Right kidney (tissue), 1 donor: ENCODE data around the gene RNPS1.
"Not testable (repeated sequence)": the region's sequence is repeated elsewhere in the genome, so short reads cannot be mapped to it uniquely, and the experiment has no call there.

ENCODE experiments used
- DNase-seq: peaks from one replicate; pipeline ENCODE4 v3.0.0-alpha.2; 2016

Gene RNPS1

DNA sequence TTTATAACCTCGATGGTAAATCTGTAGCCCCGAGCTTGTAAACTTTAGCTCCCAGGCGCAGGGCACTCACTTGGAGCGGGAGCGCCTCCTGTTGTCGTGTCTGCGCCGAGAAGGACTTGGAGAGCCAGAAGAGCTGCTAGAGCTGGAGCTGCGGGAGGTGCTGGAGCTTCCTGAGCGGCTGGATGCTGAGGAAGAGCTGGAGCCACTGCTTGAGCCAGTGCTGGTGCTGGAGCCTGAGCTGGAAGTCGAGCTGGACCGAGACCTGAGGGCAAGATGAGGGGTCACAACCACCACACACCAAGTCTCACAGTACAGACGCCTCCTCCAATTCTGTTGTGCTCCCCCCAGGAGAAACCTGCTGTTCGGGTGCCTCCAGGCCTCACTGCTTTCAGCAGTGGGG lies 4.9 kb downstream of the RNPS1 start:
- DNase-seq = not testable (repeated sequence)

DNA sequence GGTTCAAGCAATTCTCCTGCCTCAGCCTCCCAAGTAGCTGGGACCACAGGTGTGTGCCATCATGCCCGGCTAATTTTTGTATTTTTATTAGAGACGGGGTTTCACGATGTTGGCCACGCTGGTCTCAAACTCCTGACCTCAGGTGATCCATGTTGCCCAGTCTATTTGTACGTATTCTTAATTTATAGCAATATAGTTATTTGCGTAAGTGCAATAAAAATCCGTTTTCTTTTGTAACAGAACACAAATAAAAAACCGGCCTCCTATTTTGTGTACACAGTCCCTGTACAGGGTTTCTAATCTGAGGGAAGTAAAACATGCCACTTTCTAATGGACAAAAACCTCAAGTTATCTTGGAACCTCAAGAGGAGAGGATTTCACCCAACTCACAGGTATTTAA lies 7.7 kb downstream of the RNPS1 start:
- no peak for DNase-seq

DNA sequence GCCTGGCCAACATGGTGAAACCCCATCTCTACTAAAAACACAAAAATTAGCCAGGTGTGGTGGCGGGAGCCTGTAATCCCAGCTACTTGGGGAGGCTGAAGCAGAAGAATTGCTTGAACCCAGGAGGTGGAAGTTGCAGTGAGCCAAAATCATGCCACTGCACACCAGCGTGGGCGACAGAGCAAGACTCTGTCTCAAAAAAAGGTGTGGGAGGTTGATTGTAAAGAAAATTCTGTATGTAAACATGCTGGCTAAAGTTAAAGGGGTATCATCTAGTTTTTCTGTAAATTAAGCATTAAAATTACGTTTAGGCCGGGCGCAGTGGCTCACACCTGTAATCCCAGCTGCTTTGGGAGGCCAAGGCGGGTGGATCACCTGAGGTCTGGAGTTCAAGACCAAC lies 9.4 kb downstream of the RNPS1 start:
- not testable (repeated sequence) for DNase-seq

DNA sequence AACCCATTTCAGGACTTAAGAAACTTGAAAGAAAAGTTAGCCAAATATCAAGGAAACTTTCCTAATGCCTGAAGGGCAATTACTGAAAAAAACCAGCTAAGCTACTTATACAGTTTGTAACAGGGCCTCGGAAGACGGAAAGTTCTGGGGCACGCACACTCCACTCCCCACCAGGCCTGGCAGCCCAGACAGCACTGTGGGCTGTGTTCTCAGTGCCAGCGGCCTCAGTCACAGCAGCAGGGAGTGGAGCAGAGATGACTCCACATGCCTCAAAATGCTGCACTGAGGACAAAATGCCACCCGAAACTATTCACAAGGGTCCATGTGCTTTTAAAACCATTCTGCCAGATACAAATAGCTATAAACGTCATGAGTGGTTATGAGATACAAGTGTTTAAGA lies 10.2 kb downstream of the RNPS1 start:
- DNase-seq = no peak

DNA sequence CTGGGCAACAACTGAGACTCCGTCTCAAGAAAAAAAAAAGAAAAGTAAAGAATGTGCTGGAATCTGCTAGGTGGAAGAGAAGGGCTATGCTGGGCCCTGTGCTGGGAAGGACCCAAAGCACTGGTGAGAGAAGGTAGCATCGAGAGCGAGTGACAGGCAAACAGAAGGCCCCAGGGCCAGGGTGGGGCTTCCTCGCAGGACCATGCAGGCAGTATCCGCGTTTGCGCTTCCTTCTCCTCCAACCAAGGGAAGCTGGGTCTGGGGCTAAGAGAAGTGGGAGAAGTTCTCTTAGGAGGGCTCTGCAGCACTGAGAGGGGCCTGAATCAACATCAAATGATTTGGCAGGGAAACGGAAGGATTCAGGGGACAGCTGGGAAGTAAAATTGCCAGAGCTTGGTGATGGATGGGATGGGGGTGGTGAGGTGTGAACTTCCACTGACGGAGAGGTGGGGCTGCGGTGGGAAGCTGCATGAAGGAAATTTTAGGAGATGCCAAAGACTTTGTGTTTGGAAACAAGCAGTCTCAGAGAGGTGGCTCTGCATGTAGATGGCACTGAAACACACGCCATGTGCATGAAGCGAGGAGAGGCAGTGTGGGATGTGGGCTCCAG lies 11.3 kb downstream of the RNPS1 start:
- DNase-seq = no peak

DNA sequence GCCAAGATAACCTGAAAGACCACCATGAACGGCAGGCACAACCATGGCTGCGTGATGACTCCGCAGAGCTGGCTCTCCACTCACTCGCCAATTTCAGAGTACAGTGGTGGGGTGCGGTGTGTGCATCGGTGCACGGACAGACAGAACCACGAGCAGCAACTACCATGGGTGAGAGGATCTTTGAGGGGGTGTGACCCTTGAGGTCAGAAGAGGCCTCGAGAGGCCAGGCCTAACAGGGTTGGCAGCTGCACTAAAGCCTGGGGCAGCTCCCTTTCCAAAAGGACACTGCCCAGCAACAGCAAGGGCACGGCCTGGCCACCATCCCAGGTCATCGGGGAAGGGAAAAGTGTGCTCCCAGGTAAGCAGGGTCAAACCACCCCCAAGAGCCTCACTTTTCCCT lies 14.6 kb downstream of the RNPS1 start:
- no peak for DNase-seq

DNA sequence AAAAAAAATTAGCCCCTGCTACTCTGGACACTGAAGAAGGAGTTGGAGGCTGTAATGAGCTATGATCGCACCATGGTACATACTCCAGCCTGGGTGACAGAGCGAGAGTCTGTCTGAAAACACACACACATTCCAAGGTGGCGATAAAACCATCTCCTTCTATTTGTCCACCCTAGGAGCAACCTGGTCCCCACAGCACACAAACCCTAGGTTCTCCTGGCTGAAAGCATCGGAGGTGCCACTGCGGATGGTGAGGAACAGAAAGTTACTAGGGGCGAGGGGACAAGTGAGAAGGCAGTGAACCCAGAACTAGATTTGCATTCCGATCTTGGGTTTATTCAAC lies 15.1 kb downstream of the RNPS1 start:
- no peak for DNase-seq

DNA sequence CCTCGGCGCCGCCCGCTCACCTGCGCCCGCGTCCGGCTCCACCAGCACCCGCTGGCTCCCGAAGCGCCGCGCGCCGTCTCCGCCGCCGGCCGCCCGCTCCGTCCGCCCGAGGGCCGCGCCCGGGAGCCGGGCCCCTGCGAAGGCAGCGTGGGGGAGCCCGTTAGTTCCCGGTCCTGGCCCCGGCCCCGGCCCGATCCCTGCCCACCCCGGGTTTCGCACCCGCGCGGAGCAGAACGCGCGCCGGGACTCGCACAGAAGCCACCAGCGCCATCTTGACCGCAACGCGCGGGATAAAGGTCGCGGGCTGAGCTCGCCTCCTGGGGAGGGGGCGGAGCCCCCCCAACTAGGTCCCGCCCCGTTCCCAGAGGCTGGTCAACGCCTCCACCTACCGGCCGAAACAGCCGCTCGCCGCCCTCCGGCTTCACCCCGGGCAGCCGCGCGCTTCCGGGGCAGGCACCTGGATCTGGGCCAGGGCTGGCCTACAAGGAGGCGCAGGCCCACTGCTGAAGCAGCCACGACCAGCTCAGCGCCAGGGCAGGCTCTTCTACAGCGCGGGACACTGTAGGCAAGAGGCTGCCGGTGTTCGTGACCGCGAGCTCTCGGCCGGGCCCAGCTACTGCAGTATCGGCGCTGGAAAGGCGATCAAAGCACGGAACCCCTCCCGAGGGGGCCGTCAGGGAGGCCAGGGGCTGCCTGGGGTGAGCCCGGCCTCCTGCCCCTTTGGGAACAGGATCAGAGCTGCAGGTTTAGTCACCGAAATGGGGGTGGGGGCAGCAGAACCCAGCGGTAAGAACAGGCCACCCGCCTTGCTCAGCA lies 16.4 kb downstream of the RNPS1 start, which contains the start of gene ECI1:
Gene ECI1, minus strand, starts transcription at position 292 of the 816 bp plus-strand sequence. Its CDS starts 21 bp downstream, at position 271.
- peak; percentile 91 for DNase-seq

DNA sequence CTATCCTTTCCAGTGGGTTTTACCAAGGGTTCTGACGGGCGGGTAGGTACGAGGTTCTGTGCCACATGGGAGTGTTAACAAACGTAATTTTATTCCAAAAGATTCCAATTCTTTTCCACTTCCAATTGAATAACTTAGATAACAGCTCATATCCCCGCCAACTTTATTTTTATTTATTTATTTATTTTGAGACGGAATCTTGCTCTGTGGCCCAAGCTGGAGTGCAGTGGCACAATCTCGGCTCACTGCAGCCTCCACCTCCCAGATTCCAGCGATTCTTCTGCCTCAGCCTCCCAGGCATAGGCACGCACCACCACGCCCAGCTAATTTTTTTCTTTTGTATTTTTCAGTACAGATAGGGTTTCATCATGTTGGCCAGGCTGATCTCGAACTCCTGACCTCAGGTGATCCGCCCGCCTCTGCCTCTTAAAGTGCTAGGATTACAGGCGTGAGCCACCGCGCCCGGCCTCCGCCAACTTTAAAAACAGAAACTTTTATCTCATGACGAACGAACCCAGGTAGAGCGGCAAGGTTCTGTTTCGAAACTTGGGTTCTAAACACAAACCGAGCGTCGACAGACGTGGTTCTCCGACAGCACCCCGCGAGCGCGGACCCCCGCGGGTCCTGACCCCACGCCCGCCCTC lies 17.2 kb downstream of the RNPS1 start:
- DNase-seq = no peak

DNA sequence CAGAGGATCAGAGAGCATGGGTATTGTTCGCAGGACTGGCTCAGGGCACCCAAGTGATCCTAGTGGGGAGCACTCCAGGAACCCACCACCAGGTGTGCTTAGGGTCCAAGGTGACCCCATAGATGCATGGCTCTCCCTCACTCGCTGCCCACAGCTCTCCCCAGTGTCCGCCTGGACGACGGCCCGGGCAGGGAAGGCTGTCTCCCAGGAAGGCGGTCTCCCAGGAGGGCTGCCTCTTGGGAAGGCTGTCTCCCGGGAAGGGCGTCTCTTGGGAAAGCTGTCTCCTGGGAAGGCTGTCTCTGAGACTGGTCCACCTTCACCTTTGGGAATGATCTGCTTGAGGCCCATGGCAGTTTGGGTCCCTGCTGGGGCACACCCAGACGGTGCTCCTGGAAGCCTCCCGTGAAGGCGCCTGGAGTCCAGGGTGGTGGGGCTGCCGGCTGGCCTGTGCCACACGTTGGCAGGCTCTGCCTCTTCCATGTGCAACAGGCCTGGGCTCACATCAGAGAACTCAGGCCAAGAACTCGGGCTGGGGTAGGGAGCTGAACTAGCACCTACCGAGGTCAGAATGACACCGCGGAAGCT lies 21.5 kb downstream of the RNPS1 start:
- no peak for DNase-seq

DNA sequence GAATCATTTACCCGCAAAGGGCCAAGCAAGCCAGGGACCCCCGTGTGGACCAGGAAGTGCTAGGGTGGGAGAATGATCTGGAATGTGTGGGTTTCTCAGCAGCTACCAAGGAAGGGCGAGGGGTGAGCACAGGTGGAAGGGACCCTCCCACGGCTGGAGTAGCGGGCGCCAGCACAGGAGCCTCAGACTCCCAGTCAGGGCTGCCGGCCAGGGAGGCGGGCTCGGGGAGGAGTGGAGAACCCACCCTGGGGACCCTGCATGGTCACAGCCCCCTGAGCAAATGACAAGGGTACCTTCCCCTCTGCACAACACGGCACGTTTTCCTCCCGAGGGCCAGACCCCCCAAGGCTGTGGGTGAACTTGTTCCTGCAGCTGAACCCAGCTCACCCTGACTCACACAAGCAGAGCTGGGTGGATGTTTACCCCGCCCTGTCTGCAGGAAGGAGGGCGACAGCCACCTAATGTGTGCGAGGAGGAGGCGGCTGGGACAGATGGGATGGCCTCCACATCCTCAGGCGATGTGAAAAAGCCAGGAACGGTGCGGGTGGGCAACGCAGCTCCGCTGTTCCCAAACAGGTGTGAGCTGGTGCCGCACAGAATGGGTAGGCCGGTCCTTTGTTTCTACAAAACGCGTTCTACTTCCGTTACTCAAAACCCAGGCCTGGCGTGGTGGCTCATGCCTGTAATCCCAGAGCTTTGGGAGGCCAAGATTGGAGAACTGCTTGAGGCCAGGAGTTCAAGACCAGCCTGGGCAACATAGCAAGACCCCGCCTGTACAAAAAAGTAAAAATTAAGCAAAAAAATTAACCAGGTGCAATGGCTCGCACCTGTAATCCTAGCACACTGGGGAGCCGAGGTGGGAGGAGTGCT lies 22.8 kb downstream of the RNPS1 start:
- no peak for DNase-seq

DNA sequence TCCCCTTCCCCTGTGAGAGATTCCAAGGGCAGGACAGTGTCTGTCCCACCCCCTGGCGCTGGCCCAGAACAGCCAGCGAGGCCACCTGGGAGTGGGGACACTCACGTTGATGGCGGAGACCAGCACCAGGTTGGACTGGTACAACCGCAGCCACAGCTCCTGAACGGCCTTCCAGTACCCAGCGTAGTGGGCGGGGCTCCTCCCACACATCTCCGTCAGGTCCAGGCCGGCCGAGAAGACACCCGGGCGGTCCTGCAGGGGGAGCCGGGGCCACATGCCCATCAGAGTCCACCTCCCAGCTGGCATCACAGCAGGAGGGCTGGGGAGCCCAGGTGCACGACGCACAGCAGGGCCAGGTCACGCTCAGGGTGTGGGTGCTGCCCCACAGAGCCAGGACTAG lies 23.6 kb downstream of the RNPS1 start:
- DNase-seq = no peak

DNA sequence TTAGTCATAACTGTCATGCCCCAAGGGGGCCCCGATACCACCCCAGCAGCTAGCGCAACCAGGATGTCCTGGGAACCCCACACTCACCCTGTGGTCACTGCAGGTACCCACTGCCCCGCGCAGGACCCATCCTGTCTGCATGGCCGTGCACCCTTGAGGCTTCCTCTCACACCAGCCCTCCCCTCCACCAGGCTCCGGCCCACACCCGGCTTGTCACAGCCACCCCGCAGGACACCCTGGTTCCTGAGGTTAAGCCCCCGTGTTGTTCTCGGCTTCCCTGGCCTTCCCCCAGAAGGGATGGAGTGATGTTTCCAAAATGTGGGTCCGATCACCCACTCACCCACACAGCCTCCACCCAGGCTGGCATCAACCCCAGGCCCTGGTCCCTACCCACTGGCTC lies 24.1 kb downstream of the RNPS1 start:
- no peak for DNase-seq

DNA sequence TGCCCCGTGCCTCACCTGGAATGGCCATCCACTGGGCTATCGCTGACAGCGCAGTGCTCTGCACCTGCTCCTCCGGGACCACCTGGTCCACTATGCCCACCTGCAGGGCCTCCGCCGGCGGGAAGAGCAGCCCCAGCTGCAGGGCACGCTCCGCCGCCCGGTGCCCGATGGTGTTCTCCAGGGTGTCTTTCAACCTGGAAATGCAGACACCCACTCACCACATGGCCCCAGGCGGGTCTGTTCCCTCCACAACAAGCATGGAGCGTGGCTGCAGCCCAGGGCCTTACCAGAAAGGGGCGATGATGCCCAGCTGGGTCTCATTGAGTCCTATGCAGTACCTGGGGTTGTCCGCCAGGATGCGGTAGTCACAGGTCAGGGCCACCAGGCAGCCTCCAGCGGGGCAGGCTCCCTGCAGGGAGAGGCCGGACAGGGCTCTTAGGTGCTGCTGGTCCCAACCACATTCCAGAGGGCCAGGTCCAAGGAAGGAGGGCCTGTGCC lies 24.8 kb downstream of the RNPS1 start:
- DNase-seq = no peak

DNA sequence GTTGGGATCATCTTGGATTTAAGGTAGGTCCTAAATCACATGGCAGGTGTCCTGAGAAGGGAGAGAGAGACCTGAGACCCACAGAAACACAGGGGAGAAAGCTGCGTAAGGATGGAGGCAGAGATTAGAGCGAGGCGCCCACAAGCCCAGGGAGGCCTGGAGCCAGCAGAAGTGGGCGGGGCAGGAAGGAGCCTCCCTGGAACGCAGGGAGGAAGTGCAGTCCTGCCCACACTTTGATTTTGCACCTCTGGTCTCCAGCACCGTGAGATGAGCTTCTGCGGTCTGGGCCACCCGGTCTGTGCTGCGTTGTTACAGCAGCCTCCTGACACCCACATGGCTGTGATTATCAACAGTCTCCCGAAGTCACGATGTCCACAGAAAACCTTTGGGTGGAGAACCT lies 25.3 kb downstream of the RNPS1 start:
- DNase-seq = no peak

DNA sequence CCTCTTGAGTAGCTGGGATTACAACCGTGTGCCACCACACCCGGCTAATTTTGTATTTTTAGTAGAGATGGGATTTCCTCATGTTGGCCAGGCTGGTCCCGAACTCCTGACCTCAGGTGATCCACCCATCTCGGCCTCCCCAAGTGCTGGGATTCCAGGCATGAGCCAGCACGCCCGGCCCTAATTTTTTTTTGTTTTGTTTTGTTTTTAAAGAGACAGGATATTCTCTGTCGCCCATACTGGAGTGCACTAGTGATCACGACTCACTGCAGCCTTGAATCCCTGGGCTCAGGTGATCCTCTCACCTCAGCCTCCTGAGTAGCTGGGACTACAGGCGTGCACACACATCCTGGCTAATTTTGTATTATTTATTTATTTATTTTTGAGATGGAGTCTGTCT lies 27.6 kb downstream of the RNPS1 start:
- DNase-seq = not testable (repeated sequence)

DNA sequence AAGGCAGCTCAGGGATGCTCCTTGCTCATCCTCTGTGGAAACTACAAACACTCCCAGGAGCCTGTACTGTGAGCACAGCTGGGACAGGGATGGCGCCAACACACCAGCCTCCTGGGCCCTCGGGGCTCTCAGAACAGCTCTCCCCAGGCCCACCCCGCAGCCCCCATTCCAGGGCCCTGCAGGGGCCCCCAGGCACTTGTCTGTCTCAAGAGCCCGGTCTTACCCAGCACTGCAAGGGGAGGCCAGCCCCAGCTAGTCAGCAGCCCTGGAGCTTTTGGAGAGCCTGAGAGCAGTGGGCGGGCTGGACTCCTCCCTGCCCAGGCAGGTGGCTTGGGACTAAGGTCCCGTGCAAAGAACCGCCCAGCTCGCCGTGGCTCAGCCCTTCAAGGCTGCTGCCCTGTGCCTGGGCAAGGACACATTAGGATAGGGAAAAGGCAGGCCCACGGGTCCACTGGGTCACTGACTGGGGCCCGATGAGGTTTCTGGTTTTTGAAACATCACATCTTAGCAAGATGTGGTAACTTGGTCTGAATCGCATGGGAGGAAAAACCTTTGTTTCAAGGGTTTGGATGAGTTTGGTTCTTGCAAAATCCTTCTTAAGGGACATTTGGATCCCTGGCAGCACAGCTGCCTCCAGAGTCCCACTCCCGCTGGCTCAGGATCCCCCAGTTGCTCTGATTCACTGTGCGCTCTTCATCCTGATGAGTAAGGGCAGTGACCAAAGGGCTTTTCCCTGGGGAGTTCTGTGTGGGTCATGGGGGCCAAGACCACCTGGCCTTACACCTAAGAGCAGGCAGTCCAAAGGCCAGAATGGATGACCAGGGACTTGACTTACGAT lies 28.9 kb downstream of the RNPS1 start:
- DNase-seq = no peak

DNA sequence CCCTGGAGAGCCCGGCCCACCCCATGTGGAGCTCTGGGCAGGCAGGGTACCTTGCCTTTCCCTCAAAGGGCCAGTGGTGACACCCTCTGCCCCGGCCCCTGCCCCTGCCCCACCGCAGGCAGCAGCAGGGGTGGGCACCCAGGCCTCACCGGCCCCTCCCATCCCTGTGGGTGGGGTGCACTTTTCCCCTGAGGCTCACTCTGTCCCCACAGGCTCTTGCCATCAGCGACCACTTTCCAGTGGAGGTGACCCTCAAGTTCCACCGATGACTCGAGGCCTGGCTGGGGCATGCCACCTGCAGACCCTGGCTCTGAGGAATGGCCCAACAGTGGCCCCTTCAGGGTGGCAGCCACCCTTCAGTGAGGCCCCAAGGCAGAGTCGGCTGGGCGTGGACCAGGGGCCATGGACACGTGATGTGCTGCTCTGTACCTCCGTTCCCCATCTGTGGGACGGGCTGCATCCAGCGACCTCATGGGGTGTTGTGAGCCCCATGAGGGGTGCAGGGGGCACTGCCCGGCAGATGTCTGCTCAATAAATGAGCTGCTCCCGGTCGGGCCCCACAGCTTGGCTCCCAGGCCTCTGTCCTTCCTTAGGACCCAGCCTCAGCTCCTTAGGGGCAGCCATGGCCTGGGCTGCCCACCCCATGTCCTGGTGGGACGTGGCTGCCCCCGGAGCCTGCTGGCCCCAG lies 29.6 kb downstream of the RNPS1 start:
- no peak for DNase-seq

DNA sequence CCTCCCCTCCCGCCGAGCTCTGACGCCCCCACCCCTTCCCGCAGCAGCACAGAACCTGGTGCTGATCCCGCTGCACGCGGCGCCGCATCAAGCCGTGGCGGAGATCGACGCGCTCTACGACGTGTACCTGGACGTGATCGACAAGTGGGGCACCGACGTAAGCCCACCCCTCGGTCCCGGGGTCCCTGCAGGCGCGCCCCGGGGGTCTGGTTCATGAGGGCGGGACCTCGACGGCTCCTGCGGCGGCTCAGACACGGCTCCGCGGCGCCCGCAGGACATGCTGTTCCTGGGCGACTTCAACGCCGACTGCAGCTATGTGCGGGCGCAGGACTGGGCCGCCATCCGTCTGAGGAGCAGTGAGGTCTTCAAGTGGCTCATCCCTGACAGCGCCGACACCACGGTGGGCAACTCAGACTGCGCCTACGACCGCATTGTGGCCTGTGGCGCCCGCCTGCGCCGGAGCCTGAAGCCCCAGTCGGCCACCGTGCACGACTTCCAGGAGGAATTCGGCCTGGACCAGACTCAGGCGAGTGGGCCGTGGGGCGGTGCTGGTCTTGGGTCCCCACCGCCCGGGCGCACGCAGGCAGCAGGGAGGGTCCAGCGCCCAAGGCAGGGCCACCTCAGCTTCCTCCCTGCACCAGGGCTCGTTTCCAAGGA lies 30.3 kb downstream of the RNPS1 start:
- DNase-seq = peak; percentile 57

DNA sequence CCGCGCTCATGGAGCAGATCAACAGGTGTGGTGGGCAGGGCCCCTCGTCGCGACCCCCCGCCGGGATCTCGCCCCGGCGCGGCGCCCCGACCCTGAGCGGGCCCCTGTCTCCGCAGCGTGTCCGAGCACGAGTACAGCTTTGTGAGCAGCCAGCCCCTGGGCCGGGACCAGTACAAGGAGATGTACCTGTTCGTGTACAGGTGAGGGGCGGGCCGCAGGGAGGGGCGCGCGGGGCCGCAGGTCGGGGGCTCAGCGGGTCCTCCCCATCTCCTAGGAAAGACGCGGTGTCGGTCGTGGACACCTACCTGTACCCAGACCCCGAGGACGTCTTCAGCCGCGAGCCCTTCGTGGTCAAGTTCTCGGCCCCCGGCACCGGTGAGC lies 30.8 kb downstream of the RNPS1 start:
- DNase-seq = no peak
